GM12878 (cell line): ENCODE results near the gene CYB5R3.

Experiments used
- CTCF ChIP-seq, 3 experiments: IDR thresholded peaks in 2 of 3; conservative IDR thresholded peaks in 1 of 3; 2 replicates each; pipeline ENCODE4 v1.5.1; 2011; ENCODE audit warnings: low read depth in 3 of 3, low read length in 3 of 3, mild to moderate bottlenecking in 3 of 3, control low read depth in 2 of 3, moderate library complexity in 2 of 3, inconsistent platforms in 1 of 3, mixed read lengths in 1 of 3; ENCODE audit not compliant: control insufficient read depth in 2 of 3, insufficient read depth in 1 of 3; ENCODE audit errors: extremely low read depth in 1 of 3
- EP300 ChIP-seq, 2 experiments: fragments of 150-350 bp in 1 of 2; IDR thresholded peaks; 2 replicates each; pipeline ENCODE4 v1.6.1; 2011 to 2012; ENCODE audit warnings: low read depth in 2 of 2, low read length in 2 of 2, borderline replicate concordance in 1 of 2, improper control_type of control experiment in 1 of 2, inconsistent platforms in 1 of 2; ENCODE audit not compliant: control insufficient read depth in 1 of 2
- MAX ChIP-seq: IDR thresholded peaks from 2 replicates; pipeline ENCODE4 v1.6.1; 2012; ENCODE audit warnings: low read depth, low read length, improper control_type of control experiment
- MTA2 ChIP-seq: fragments of 450-650 bp; IDR thresholded peaks from 2 replicates; pipeline ENCODE4 v1.6.1; 2016; ENCODE audit warnings: low read depth, mild to moderate bottlenecking, moderate library complexity
- POLR2A ChIP-seq: IDR thresholded peaks from 2 replicates; pipeline ENCODE4 v1.6.1; 2011; ENCODE audit warnings: low read depth, mild to moderate bottlenecking, low read length
- ZNF24 ChIP-seq: fragments of 450-650 bp; IDR thresholded peaks from 2 replicates; pipeline ENCODE4 v1.6.1; 2017; ENCODE audit warnings: antibody characterized with exemption, mild to moderate bottlenecking

GRCh38 chr22:42577623-42578240 is 71.5 kb downstream of the CYB5R3 start:
- no peak for TF ChIP-seq MTA2
- no peak for TF ChIP-seq CTCF (IDR thresholded peaks at IDR 0.05 in 2 of 3, conservative IDR thresholded peaks at IDR 0.05 in 1 of 3; ENCODE audit: control insufficient read depth in 2 of 3, extremely low read depth in 1 of 3, insufficient read depth in 1 of 3, low read depth in 3 of 3, low read length in 3 of 3)
- no peak for TF ChIP-seq EP300 (IDR thresholded peaks at IDR 0.05; ENCODE audit: borderline replicate concordance in 1 of 2, control insufficient read depth in 1 of 2, low read depth in 2 of 2, low read length in 2 of 2)
- no peak for TF ChIP-seq MAX
- TF ChIP-seq POLR2A = no peak; the same call in 1 of the 2 replicates
- no peak for TF ChIP-seq ZNF24
